Stomach (tissue), 4 donors: ENCODE data around the gene ZNF41.

Source experiments
- POLR2A ChIP-seq, 4 donors: fragments of 450-650 bp; IDR thresholded peaks; one replicate each; pipeline ENCODE4 v1.6.1; 2016; ENCODE audit warnings: antibody characterized with exemption in 4 of 4, control low read depth in 2 of 4, mild to moderate bottlenecking in 1 of 4, moderate library complexity in 1 of 4
- TF ChIP-seq, protein P1 (sequence below), 7 experiments: fragments of 450-650 bp in 4 of 7; fragments of 200-600 bp in 3 of 7; sonication (generic) in 3 of 7; IDR thresholded peaks; one replicate each; pipeline ENCODE4 v1.5.1; 2016 to 2019; ENCODE audit warnings: antibody characterized with exemption in 7 of 7, control low read depth in 2 of 7, mild to moderate bottlenecking in 1 of 7

DNA sequence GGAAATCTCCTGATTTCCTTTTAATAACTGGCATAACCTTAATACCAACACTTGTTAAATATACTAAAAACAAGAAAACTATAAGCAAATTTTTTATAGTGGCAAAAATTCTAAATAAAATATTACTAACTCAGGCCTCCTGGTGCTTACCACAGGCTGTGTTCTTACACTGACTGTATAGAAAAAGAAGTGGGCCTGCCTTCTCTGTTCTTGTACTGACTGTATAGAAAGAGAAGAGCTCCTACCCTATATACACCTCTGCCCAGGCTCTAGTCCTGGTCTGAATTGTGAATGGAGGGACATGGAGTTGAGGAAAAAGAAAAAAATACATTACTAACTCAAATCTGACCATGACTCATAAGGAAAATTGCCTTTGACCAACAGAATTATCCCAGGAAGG lies 7.5 kb downstream of the ZNF41 start:
- TF ChIP-seq, protein P1, sequence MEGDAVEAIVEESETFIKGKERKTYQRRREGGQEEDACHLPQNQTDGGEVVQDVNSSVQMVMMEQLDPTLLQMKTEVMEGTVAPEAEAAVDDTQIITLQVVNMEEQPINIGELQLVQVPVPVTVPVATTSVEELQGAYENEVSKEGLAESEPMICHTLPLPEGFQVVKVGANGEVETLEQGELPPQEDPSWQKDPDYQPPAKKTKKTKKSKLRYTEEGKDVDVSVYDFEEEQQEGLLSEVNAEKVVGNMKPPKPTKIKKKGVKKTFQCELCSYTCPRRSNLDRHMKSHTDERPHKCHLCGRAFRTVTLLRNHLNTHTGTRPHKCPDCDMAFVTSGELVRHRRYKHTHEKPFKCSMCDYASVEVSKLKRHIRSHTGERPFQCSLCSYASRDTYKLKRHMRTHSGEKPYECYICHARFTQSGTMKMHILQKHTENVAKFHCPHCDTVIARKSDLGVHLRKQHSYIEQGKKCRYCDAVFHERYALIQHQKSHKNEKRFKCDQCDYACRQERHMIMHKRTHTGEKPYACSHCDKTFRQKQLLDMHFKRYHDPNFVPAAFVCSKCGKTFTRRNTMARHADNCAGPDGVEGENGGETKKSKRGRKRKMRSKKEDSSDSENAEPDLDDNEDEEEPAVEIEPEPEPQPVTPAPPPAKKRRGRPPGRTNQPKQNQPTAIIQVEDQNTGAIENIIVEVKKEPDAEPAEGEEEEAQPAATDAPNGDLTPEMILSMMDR (IDR thresholded peaks at IDR 0.05): no peak
- TF ChIP-seq POLR2A (IDR thresholded peaks at IDR 0.05): no peak
